ENCODE results near the gene AGAP3.

AGAP3 gene

DNA sequence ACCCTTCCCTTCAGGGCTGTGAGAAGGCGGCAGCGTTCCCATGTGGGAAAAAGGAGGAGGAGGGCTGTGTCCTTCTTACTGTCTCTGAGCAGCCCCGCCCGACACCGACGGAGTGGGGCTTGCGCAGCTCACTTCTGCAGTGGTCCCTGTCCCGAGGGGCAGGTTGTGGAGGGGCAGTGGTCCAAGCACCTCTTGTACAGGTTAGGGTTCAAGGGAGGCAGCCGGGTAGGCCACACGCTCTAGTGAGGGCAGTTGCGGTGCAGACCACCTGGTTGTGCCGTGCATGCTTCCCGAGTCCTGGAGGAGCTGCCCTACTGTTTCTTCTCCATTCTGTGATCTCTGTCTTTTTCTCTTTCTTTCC is 32.8 kb downstream of the AGAP3 start:
- Histone ChIP-seq H3K36me3 (ENCODE audit: insufficient read depth, low read length) (peaks cover 9% of the 10 kb centered on the region; the same call in 1 of the 2 replicates), H3K79me2 (ENCODE audit: insufficient read depth, low read length) (peaks cover 18% of the 10 kb centered on the region), H3K27ac (ENCODE audit: low read length) (no peak overlapping the region), H3K9ac (ENCODE audit: low read depth, low read length) (no peak overlapping the region; the same call in 1 of the 2 replicates), H4K20me1 (ENCODE audit: insufficient read depth, low read length) (peaks cover 4% of the 10 kb centered on the region), H3K9me3 (ENCODE audit: insufficient read depth, low read length, severe bottlenecking) (no peaks in the 10 kb centered on the region), H3K4me1 (ENCODE audit: insufficient read depth, low read length) (peaks cover 35% of the 10 kb centered on the region), H3K4me2 (ENCODE audit: insufficient read depth, low read length) (peak overlapping the region; percentile 88; the same call in 1 of the 2 replicates), H2AFZ (ENCODE audit: low read depth, low read length) (no peak overlapping the region), H3K4me3 (ENCODE audit: low read depth in 1 of 2, low read length in 2 of 2) (no peak overlapping the region), H3K27me3 (ENCODE audit: insufficient read depth, low read length, poor library complexity) (no peaks in the 10 kb centered on the region)
- TF ChIP-seq, protein P1, sequence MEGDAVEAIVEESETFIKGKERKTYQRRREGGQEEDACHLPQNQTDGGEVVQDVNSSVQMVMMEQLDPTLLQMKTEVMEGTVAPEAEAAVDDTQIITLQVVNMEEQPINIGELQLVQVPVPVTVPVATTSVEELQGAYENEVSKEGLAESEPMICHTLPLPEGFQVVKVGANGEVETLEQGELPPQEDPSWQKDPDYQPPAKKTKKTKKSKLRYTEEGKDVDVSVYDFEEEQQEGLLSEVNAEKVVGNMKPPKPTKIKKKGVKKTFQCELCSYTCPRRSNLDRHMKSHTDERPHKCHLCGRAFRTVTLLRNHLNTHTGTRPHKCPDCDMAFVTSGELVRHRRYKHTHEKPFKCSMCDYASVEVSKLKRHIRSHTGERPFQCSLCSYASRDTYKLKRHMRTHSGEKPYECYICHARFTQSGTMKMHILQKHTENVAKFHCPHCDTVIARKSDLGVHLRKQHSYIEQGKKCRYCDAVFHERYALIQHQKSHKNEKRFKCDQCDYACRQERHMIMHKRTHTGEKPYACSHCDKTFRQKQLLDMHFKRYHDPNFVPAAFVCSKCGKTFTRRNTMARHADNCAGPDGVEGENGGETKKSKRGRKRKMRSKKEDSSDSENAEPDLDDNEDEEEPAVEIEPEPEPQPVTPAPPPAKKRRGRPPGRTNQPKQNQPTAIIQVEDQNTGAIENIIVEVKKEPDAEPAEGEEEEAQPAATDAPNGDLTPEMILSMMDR (IDR thresholded peaks at IDR 0.05; ENCODE audit: borderline replicate concordance, extremely low read depth, low read length, poor library complexity, severe bottlenecking), result no peak
- no peak for TF ChIP-seq EZH2 (IDR thresholded peaks at IDR 0.05; ENCODE audit: borderline replicate concordance, low read depth, low read length, severe bottlenecking)
- no peak for DNase-seq
- ATAC-seq (ENCODE audit: insufficient read depth, low read depth), result no peak

DNA sequence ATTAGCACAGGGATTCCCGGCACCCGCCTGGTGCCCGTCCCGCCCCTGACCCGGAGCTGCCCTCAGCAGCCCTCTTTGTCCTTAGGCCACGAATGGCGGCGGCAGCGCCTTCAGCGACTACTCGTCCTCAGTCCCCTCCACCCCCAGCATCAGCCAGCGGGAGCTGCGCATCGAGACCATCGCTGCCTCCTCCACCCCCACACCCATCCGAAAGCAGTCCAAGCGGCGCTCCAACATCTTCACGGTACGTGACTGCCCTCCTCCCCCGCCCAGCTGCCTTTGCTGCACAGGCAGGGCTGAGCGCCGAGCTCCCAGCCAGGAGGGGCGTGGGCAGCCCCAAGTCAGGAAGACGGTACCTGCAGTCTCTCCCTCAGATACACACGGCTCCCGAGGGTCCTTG is 33.6 kb downstream of the AGAP3 start:
- Histone ChIP-seq H3K9me3 (ENCODE audit: insufficient read depth, low read length, severe bottlenecking) (no peaks in the 10 kb centered on the region), H3K36me3 (ENCODE audit: insufficient read depth, low read length) (peaks cover 17% of the 10 kb centered on the region), H3K9ac (ENCODE audit: low read depth, low read length) (no peak overlapping the region), H3K4me3 (ENCODE audit: low read depth in 1 of 2, low read length in 2 of 2) (no peak overlapping the region), H2AFZ (ENCODE audit: low read depth, low read length) (no peak overlapping the region), H3K4me2 (ENCODE audit: insufficient read depth, low read length) (no peak overlapping the region), H3K27ac (ENCODE audit: low read length) (no peak overlapping the region), H3K27me3 (ENCODE audit: insufficient read depth, low read length, poor library complexity) (no peaks in the 10 kb centered on the region), H4K20me1 (ENCODE audit: insufficient read depth, low read length) (peaks cover 7% of the 10 kb centered on the region), H3K79me2 (ENCODE audit: insufficient read depth, low read length) (peaks cover 18% of the 10 kb centered on the region), H3K4me1 (ENCODE audit: insufficient read depth, low read length) (peaks cover 35% of the 10 kb centered on the region)
- TF ChIP-seq, protein P1 (IDR thresholded peaks at IDR 0.05; ENCODE audit: borderline replicate concordance, extremely low read depth, low read length, poor library complexity, severe bottlenecking), result no peak
- no peak for TF ChIP-seq EZH2 (IDR thresholded peaks at IDR 0.05; ENCODE audit: borderline replicate concordance, low read depth, low read length, severe bottlenecking)
- DNase-seq (no peak), ATAC-seq (ENCODE audit: insufficient read depth, low read depth) (no peak)

GRCh38 chr7:151120896-151121295 is 34.6 kb downstream of the AGAP3 start:
- Histone ChIP-seq H3K27me3 (ENCODE audit: insufficient read depth, low read length, poor library complexity) (no peaks in the 10 kb centered on the region), H3K4me2 (ENCODE audit: insufficient read depth, low read length) (no peak overlapping the region), H4K20me1 (ENCODE audit: insufficient read depth, low read length) (peaks cover 9% of the 10 kb centered on the region), H3K4me1 (ENCODE audit: insufficient read depth, low read length) (peaks cover 32% of the 10 kb centered on the region), H2AFZ (ENCODE audit: low read depth, low read length) (no peak overlapping the region), H3K4me3 (ENCODE audit: low read depth in 1 of 2, low read length in 2 of 2) (no peak overlapping the region), H3K9me3 (ENCODE audit: insufficient read depth, low read length, severe bottlenecking) (no peaks in the 10 kb centered on the region), H3K27ac (ENCODE audit: low read length) (no peak overlapping the region), H3K36me3 (ENCODE audit: insufficient read depth, low read length) (peaks cover 21% of the 10 kb centered on the region), H3K79me2 (ENCODE audit: insufficient read depth, low read length) (peaks cover 18% of the 10 kb centered on the region), H3K9ac (ENCODE audit: low read depth, low read length) (no peak overlapping the region)
- no peak for DNase-seq
- TF ChIP-seq EZH2 (IDR thresholded peaks at IDR 0.05; ENCODE audit: borderline replicate concordance, low read depth, low read length, severe bottlenecking), result no peak
- TF ChIP-seq, protein P1 (IDR thresholded peaks at IDR 0.05; ENCODE audit: borderline replicate concordance, extremely low read depth, low read length, poor library complexity, severe bottlenecking), result no peak
- no peak for ATAC-seq (ENCODE audit: insufficient read depth, low read depth)

All from DND-41 (cell line).